Stimulated activated CD4-positive, alpha-beta T cell treated with anti-CD3 and anti-CD28 coated beads, TNF-alpha, amount 100 ng/mL, for 1 hour (primary cell): ENCODE results near the gene CD86.
A peak's percentile ranks its signal among the peaks of the same experiment; 100 is the strongest.

Experiments used
- DNase-seq, 3 donors: peaks; one replicate each; pipeline ENCODE4 v3.0.0-alpha.2; 2020; ENCODE audit warnings: low read depth in 3 of 3, low spot score in 1 of 3

CD86 gene

DNA sequence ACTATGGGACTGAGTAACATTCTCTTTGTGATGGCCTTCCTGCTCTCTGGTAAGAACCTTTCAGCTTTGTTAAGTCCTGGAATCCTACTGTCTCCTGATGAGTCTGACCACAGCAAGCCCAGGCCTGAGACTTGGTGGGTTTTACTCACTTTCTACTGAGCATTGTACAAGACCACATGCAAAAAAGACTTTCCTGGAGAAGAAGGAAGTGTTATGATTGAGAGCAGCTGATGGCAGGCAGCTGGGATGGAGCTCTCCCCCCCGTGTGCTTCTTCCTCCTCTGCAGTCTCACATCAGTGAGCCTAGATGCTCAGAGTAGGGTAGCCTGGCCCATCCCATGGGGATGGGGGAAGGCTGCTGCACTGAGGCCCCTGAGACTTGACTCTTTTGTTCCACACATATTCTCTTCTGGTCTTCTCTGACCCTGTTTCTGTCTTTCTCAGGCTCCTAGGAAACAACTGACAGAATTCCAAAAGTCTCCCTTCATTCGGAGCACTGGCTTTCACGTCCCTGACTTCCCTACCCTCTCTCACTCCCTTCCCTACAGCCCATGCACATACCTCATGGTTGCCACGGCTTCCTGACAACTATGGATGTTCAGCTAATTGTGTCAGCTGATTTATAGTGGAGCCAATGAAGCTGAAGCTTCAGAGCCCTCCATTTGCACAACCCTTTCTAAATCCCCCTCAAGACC, 36.6 kb downstream of the CD86 start:
- no peak for DNase-seq

DNA sequence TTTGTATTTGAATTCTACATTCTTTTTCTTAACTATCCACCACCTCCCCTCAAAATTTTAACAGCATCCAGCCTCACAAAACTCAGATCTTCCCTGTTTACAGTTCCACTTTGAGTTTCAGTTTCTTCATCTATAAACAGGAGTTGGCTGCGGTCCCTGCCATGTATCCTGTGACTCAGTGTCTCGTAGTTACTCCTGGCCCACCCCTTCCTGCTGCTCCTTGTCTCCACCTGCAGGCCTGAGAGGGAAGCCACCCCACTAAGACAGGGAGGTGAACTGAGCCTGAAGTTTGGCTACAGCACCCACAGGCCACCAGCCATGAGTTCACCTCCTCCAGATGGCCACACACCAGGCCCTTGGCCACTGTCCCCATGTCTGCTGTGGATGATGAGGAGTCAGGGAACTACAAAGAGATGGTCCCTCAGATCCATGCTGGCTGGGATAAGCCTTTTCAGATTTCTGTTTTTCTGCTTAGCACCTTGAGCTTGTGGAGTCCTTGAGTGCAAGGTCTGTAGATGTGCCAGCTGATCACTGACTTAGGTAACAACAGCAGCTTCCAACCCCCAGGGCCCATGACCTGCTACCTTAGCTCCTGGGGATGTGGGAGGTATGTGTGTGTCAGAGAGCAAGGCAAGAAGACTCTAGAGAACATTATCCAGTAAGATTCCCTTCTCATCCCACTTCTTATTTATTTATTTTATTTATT, 37.5 kb downstream of the CD86 start:
- DNase-seq = peak in 1 of 3 donors; percentile 12

DNA sequence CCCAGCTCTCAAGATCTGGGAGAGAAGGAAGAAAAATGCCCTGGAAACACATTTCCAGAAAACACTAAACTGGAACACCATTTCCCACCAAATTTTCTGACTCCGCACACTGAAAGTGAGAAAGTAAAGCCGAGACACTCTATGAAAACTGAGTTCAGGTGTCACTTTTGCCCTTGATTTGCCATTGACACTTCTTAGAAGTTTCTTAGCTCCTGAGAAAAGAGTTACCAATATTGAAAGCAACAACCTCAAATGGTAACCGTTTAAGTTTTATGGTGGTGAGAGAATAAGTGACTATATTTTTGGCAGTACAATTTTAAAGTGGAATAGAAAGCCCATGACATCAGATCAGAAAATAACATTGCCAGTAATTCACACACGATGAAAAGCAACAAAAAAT, 39.0 kb downstream of the CD86 start:
- DNase-seq = no peak

DNA sequence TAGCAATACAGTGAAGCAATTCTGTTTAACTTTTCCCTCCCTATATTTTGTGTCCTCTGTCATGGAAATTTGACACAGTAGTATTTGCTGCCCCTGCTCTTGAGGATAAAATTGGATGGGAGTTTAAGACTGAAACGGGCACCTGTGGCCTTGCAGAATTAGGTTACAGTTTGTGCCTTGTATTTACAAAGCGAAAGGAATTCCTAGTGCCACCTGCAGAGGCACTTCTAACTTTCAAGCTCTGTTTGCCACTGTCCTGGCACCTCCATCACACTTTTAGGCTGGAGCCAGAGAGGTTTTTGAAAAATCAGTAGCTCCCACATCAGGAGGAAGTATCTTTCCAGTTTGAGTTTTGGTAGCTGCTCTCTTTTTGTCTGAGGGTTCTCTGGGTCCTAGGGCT, 39.5 kb downstream of the CD86 start:
- no peak for DNase-seq

DNA sequence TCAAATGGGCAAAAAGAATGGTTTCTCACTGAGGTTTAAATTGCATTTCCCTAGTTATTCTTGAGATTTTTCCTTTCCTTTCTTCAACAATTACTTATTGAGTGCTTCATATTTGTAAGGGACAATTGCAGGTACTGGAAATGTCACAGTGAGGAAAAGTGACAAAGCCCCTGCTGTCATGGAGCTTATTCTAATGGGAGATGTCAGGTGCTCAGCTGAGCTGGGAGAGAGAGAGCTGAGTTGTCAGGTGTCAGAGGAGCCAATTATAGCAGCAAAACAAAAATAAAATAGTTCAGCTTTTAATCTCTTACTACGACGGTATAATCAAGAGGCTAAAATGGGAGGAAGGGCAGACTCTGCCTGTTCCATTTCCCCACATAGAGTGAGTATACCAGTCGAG, 42.0 kb downstream of the CD86 start:
- DNase-seq = no peak

DNA sequence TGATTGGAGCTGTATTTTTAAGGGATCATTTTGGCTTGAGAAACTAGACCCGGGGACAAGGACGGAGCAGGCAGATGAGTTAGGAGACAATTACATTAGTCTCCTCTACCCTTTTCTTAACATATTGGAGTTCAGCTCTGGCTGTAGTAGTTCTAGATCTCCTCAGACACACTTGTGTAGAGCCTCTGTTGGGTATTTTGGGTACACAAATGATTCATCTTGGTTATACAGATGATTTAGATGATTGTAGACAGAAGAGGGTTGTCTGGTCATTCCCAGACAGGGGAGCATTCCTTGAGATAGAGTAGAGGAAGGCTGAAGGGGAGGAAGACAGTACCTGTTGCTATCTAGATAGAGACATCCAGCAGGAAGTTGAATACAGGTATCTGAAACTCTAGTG, 43.4 kb downstream of the CD86 start:
- no peak for DNase-seq

DNA sequence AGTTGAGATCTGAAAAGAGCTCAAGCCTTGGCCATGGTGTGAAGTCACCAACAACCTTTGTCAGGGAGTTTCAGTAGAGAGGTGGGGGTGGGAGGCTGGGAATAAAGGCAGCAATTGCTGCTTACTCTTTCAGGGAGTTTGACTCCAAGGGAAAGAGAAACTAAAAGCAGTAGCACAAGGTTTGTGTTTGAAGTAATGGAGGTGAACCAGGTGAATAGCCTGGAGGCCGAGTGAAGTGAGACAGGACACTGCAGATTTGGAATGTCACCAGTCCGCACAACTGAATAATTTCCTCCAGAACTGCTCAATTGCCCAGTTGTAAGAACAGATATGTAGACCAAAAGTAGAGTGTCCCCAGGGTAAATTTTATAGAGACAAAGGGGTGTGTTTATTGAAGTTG, 44.1 kb downstream of the CD86 start:
- no peak for DNase-seq

DNA sequence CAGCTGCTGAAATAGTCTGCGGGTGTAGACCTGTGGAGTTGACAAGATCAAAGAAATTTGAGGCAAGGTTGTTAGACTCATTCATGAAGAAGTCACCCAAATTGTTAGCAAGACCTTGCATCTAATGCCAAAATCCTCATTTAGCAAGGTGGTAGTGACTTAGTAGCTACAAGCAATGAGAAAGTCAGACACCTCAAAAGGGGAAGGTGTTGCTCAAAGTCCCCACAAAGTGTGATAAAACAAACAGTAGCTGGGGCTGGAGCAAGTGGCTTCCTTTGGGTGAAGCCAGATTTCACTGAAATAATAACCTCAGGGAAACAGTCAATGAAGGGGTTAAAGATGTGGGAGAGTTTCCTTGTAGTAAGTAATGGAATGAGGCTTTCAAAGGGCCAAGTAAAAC, 44.9 kb downstream of the CD86 start:
- DNase-seq = no peak

DNA sequence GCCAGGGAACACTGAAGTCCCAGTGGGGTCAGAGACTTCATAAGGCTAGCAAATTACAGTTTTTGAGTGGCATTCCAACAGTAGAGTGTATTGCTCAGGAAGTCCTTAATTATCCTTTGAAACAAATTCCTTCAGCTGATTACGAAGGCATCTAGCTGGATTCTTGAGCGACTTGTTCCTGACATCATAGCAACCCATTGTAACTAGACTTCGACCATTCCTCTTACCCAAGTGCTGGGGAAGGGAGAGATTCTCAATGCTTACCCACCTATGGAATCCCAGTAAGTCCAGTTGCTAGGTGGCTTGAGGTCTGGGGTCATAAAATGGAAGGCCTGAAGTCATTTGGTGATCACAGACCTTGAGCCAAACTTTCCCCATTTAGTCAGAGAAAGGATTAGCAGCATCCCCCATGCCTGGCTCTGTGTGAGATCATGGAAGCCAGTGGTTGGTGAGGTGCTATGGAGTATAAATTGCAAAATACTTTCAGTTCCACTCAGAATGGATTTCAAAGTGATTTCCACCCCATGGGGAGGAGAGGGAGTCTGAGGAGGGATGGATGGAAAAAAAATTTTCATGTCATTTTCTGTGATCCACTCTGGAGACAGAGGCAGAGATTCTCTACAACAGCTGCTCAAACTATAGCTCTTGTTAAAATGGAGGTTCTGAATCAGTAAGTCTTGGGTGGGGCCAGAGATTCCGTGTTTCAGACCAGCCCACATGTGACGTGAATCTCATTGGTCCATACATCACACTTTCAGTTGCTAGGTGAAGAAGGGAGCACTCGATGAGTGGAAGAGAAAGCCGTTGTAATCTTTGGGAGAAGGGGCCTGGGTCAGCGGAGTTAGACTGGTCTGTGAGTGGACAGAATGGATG, 45.7 kb downstream of the CD86 start:
- no peak for DNase-seq

DNA sequence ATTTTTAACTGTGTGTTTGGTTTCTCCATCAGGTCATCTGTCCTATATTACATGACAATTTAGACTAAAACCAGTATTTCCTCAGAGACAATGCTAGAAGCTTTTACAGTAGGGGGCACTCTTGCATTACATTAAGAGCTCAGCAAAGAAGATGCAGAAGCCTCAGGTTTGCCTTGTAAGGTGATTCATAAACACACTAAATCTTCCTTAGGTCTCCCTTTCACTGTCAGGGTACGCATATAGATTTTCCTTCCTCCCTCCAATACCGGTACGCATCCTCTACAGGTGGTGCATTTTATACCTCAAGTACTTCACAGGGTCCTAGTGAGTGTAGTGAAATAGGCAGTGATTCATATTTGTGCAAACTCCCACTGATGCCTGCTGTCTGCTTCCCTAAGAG, 46.5 kb downstream of the CD86 start:
- no peak for DNase-seq

DNA sequence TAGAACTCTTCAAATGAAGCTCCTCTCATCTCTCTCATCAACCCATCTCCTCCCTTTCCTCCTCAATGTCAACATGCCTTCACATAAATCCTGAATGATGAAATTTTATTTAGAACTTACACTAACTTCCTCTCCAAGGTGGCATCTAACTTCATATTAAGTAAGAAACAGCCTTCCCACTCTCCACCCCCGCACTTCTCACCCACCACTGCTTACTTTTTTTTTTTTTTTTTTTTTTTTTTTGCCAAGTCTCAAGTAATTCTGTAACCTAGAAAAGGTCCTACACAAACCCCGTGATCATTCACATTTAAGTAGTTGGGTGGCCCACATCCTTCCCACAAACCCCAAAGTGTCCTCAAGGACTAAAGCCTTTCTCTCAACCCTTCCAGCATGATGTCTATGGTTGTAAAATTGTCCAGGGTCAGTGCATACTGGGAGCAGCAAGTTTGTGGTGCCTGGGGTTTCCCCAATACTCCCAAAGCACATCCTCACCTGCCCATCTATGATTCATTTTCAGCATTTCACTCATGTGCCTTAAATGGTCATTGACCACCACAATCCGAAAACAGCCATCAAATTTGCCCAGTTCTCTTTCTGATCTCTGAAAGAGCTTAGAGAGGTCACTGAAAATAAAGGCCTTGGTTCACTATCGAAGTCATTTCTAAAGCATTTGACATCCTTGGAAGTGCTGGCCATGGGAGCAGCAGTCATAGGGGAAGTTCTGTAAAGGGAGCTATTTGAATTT, 47.2 kb downstream of the CD86 start:
- no peak for DNase-seq

DNA sequence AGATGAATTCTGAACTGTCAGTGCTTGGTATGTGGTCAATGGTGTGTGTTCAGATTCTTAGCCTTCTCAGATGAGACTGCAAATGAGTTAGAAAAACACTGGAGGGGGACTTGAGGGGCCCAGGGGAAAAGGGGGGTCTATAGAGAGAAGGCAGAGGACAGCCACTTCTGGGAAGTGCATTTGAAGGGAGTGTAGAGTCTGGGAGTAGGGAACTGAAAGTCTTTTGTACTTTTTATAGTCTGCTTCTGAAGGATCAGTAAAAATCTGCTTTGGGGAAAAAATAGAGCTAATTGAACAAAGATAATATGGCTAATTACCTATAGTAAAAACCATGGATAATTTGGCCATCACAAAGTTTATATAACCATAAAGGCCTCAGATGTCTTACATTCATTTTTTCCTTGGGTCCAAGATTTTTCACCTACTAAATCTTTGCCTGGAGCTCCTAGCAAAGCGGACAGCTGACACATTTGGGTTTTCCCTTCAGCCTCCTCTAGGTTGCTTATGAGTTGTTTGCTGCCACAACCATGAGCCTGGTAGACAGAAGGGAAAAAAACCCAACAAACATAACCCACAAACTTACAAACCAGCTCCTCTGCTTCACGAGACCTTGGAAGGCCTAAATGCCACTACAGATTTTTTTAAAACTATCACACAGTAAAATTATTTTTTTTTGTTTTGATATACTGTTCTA, 48.8 kb downstream of the CD86 start:
- no peak for DNase-seq

DNA sequence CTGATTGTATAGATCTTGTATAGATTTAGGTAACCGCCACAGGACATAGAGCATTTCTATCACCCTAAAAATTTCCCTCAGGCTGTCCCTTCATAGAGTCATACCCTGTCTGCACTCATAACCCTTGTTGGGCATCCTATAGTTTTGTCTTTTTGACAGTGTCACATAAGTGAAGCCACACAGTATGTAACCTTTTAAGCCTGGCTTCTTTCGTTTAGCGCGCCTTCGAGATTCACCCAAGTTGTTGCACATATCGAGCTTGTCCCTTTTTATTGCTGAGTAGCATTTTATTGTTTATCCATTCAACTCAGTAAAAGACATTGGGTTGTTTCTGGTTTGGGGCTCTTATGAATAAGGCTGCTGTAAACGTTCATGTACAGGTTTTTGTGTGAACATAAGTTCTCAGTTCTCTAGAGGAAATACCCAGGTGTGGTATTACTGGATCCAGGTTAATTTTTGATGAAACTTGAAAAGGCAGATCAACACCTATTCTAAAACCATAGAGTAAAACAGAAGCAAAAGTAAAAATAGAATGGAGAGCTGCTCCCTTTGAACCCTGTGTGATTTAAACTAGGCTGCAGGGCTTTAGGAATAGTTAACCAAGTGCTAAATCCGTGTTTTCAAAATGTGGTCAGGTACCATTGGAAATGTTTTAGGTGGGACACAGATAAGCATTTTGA, 49.5 kb downstream of the CD86 start:
- no peak for DNase-seq

DNA sequence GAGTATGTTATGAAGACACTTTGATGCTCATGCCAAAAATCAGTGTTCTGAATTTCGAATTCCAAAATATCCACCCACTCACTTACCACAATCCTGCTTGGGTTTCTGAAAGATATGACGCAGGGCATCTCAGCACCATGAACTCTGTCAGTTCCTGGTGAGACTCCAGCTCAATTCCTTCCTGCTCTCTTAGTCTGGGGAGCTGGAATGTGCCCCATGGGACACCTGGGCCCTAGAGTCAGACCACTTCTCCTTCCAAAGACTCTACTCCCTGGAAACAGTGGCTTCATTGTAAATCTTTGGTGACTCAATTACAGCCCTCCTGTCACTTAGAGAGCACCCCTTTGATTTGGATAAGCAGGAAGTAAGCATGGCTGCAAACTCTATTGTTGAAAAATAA, 50.5 kb downstream of the CD86 start:
- DNase-seq = no peak

DNA sequence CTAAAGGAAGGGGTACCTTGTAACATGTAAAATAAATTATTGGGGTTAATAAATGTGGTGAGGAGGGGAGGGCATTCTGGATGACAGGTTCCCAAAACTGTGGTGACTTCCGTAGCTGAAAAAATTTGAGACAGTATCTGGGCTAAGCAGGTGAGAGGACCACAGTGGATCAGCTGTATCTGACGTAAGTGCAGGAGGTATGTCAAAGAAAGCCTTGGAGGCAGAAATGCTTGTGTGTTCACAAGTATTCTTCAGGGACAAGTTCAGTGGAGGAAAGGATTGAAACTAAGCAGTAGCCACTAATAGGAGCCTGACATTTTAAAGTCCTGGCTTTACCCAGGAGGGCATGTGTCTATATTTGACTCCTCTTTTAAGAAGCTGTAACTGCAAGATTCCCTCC, 52.0 kb downstream of the CD86 start:
- no peak for DNase-seq

DNA sequence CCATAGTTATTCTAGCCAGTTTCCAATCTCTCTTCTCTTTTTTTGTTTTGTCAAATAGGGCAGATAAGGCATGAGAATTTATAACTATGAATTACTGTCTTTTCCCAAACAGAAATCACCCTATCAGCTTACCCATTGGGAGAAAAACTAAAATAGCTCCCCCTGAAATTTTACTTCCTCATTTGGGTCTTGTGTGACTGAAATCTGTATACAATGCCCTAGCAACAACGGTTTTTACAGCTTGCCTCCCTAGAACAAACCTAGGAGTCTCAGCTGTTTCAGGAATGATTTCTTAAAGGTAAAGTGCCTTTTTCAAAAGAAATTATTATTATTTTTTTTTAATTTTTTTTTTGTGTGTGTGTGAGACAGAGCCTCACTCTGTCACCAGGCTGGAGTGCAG, 56.8 kb downstream of the CD86 start:
- no peak for DNase-seq

DNA sequence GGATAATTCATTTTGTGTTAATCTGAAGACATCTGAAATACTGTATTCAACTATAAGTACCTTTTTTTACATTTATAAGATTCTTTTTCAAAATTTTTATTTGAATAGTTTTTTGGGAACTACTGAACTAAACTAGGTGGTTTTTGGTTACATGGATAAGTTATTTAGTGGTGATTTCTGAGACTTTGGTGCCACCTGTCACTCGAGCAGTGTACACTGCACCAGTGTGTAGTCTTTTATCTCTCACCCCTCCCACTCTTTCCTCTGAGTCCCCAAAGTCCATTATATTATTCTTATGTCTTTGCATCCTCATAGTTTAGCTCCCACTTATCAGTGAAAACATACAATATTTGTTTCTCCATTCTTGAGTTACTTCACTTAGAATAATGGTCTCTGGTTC, 57.6 kb downstream of the CD86 start:
- no peak for DNase-seq

DNA sequence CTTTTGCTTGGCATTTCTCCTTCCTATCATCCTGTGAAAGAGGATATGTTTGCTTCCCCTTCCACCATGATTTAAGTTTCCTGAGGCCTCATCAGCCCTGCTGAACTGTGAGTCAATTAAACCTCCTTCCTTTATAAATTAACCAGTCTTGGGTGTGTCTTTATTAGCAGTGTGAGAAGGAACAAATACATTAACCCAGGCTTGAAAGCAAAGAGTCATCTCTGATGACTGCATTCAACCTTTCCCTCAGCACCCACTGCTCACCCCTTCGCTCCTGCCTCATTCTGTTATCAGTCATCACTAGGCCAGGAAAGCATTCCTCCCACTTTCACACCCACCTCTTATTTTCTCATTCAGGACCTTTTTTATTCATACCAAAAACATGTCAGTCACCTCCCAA, 68.7 kb downstream of the CD86 start:
- no peak for DNase-seq

DNA sequence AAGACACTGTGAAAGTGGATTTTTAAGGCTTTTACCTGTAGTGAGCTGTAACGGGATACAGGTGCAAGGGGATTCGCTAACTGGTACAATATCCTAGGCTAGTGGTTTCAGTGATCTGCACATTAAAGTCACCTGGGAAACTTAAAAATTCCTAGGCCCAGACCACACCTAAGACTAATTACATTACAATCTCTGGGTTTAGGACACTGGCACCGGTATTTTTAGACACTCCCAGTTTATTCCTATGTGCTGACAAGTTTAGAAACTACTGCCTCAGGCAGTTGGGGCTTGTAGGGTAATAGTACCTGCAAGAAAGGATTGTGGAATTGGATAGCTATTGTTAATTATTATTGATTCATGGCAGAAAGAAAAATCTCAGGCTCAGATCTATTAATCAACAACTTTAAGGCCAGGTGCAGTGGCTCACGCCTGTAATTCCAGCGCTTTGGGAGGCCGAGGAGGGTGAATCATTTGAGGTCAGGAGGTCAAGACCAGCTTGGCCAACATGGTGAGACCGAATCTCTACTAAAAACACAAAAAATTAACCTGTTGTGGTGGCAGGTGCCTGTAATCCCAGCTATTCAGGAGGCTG, 77.9 kb downstream of the CD86 start:
- DNase-seq = no peak

DNA sequence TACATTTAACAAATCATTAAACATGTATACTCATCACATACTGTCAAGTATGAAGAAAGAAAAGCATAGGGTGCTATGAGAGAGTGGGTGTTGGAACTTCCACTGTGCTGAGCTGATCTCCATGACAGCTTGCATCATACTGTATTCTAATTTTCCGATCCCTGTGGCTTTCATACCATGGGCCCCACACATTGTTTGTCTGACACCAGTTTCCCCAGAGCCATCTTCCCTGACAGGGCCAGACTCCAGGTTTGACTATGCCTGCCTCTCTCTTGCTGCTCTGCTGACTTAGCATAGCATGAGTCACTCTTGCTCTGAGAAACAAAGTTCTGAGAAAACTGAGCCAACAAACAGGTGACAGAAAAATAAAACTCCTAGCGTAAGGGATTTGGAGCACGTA, 91.3 kb downstream of the CD86 start:
- DNase-seq = no peak
